Dedifferentiated amniotic fluid mesenchymal stem cell (primary cell): ENCODE data around the gene RAB17.

Source experiments
- DNase-seq: peaks from one replicate; pipeline ENCODE4 v3.0.0-alpha.2; 2016; ENCODE audit errors: extremely low spot score

The RAB17 gene, protein sequence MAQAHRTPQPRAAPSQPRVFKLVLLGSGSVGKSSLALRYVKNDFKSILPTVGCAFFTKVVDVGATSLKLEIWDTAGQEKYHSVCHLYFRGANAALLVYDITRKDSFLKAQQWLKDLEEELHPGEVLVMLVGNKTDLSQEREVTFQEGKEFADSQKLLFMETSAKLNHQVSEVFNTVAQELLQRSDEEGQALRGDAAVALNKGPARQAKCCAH

DNA sequence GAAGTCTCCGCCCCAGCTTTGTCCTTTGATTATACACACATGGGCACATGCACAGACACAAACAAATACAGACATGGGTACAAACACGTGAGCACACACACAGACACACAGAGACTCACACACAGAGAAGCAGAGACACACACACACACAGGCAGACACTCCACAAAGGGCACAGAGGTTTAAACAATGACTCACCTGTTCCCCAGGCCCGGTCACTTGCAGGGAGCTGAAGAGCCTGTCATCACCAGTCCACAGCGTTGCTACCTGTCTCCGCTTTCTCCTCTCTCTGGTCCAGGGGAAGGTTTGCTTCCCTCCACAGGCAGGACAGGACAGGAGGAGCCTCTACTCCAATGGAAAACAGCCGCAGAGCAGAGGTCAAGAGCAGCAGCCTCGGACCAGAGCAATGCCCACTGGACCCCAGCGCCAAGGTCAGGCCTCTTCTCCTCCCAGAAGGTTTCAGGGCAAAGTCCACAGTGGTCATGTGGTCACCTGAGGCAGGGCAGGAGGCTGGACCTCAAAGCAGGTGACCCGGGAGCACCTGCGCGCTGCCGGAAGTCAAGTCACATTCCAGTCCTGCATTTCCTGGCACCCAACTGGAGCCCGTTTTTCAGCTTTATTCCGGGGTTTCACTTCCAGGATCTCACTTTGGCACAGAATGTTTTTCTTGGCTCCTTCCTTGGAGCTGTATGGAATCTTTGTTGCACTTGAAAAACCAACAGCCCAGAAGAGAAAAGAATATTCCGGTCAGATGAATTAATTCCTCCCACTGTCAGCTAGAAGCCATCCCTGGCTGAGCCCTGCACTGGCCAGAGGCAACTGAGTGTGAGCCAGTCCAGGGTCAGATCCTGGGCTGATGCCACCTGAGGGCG lies at the start of gene RAB17:
RAB17 (minus strand) TSS at position 463 of the 869 bp plus-strand sequence. CDS start 4,580 bp downstream, outside the sequence.
- no peak for DNase-seq

- no peak for DNase-seq
Measured at GRCh38 chr2:237639836-237640220, 49.3 kb upstream of the RAB17 start.

GRCh38 chr2:237639052-237639835 lies 48.7 kb upstream of the RAB17 start:
- no peak for DNase-seq

- no peak for DNase-seq
Measured at GRCh38 chr2:237638176-237638575, 47.6 kb upstream of the RAB17 start.

DNA sequence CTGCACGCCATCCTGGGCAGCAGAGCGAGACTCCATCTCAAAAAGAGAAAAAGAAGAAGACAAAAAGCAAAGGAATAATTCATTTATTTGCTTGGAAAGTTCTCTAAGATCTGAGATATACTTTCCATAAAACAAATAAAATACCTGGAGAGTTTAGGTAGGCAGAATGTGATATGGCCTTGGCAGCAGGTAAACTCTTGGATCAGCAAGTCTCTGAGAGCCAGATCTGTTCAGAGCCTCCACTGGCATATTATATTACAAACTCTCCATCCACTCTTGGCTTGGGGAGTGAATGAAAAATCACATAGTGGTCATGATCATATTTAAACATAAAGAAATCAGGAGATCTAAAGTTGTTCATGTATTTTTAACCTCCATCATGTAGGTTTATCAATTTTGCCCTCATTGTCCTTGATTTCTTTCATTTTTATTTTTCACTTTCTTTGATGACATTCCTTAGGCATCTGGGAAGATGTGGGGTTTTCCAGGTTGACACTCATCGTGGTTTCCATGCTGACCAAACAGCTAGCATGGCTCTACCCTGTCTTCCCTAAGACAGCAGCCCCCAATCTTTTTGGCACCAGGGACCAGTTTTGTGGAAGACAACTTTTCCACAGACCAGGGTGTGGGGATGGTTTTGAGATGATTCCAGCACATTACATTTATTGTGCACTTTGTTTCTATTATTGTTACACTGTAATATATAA lies 47.0 kb upstream of the RAB17 start:
- no peak for DNase-seq

- no peak for DNase-seq
Measured at GRCh38 chr2:237636578-237636977, 46.0 kb upstream of the RAB17 start.

- DNase-seq, result no peak
Measured at GRCh38 chr2:237633061-237633561, 42.6 kb upstream of the RAB17 start.

- no peak for DNase-seq
Measured at GRCh38 chr2:237631801-237632585, 41.5 kb upstream of the RAB17 start.

DNA sequence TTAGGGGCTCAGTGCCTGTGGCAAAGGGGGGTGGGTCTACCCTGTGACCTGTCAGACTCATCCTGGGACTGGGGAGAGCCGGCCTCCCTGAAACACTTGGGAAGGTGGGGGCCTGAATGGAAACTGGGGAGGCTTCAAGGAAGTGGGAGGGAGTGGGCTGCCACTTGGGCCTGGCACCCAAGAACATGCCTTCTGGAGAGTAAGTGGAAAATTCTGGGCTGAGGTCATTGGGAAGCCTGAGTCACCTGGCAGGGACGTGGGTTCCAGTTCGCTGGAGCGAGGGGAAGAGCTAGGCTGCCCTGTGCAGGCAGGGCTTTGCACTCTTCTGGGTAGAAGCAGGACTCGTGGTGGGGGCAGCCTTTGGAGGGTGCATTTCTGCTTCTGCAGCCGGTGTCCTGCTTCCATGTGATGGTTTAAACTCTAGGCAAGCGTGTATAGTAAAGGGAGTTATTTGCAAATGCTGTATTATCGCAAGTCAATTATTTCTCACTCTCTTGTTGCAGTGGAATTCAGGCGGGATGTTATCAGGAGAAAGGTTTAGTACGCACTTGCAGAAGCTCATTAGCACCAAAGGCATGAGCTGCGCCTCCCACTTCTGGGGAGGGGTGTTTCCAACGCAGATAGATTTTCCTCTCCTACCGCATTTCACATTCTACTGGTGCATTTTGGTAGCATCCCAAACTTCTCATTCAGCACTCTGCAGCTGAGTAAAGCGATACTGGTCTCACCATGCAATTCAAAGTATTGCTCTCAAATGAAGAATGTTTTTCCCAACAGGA lies 40.7 kb upstream of the RAB17 start:
- DNase-seq, result no peak

DNA sequence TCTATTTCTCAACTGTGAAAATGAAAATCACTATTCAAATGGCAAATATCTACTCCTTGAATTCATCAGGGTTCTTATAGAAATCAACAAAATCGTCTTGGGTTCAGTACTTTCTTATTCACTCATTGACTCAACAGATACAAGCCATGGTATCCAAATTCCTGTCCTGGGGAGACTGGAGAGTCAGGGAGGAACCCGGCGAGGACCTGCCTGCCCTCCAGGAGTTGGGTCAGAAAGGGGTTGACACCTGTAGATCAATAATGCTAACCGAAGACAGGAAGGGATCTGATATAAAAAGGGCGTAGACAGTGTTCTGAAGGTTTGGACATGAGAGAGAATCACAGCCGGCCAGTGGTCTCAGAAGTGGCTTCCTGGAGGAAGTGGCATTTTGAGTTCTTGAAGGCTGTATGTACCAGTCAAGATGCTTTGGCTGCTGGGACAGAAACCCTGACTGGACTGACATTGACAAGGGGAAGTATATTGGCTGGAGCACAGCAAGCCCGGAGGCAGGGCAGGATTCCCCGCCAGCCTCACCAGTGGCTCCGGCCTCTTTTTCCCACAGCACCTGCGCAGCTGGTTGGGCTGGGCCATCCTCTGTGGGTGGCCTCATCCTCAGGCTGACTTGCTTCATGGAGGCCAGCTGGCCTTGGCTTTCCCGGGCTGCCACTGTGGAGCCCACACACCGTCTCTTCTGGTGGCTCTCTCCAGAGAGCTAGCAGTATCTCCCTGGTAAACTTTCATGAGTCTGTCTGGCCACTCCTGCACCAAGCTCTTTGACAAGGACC lies 39.9 kb upstream of the RAB17 start:
- no peak for DNase-seq

DNA sequence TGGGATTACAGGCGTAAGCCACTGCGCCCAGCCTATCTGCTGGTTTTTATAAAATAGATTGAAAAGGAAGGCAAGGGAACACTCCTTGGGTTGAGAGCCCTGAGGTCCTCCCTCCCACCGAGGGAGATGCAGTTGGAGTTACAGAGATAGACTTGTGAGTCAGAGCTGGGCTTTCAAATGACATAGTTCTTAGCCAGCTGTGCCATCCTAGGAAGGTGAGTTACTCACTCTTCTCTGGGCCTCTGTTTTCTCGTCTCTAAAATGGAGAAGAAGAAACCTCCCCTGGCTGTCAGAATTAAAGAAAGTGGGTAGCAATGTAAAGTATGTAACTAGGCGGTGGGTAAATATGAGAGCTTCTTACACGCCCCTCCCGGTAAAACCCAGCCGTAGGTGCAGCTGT lies 39.2 kb upstream of the RAB17 start:
- no peak for DNase-seq

- no peak for DNase-seq
Measured at GRCh38 chr2:237629188-237629534, 38.6 kb upstream of the RAB17 start.

GRCh38 chr2:237628247-237629187 lies 38.0 kb upstream of the RAB17 start:
- no peak for DNase-seq

DNA sequence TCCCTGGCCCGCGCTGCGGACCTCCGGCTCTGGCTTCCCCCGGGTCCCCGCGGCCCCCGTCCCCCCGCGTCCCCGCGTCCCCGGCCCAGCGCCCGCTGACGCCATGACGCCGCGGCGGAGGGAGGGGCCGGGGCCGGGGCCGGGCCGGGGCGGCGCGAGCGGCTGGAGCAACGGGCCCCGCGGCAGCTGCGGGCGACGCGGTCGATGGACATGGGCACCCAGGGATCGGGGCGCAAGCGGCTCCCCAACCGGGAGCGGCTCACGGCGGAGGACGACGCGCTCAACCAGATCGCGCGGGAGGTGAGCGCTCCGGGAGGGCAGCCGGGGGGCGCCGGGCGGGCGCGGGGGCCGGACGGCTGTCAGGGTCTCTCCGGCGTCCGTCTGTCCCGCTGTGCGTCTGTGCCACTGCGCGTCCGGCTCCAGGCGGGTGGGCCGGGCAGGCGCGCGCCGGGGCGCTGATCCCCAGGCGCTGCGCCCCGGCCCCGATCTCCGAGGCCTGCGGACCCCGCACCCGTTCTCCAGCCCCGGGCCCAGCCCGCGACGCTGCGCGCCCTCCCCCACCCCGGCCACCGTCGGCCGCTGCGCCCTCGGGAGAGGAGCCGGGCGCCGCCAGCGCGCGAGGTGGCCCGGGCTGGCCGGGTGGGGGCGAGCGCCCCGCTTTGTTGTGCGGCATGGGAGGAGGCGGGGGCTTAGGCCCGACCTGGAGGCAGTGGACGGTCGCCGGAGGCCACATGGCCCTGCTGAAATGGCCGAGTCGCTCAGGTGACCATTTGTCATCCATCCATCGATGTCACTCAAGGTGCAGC lies 37.1 kb upstream of the RAB17 start, which contains the start of gene LRRFIP1:
LRRFIP1 (plus strand) TSS at position 147 of the 806 bp plus-strand sequence; CDS start at position 205, 58 bp downstream.
- DNase-seq, result no peak

GRCh38 chr2:237626813-237627440 lies 36.4 kb upstream of the RAB17 start:
- DNase-seq, result no peak

GRCh38 chr2:237625777-237626176 lies 35.2 kb upstream of the RAB17 start:
- no peak for DNase-seq

DNA sequence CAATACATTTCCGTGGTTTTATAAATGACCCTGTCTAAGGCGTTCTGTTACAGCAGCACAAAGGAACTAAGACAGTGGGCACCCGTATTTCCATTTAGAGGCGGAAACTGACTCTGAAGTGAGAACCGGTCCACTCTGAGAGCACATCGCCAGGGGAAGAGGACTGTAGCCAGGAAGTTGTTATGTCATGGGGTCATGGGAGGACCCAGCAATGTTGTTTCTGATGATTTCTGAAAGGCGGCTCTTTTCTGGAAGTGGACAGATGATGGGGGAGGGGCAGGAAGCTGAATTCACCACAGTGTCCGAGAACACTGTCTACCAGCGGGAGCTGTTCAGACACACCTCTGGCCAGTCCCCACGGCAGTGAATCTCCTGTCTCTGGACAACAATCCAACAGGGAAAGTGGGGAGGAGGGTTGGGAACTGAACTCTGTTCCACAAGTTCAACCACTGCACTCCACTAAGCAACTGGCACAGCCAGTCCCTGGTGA lies 34.7 kb upstream of the RAB17 start:
- DNase-seq, result no peak
